CD4-positive, alpha-beta T cell treated with Interleukin-17A for 1 hour (primary cell): ENCODE data around the gene MICAL1.

Source experiments
- DNase-seq: peaks from one replicate; pipeline ENCODE4 v3.0.0-alpha.2; 2020

Gene MICAL1

GRCh38 chr6:109420751-109421150 is 34.8 kb downstream of the MICAL1 start:
- DNase-seq, result no peak

DNA sequence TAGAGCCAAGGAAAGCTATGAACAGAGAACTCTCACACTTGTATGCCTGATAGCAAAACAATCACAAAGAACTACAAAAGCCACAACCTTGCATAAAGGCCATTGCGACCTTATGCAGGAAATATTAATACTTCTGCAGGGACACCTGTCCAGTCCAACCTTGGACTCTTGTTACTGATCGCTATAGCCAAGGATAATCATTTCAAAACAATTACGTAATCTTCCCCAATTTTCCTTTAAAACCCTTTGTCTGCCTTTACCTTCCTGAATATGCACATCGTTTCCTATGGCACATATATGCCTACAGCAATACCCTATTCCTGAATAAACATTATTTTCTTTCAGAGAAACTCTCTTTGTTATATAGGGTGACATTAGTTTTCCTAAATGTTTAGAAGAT is 37.9 kb downstream of the MICAL1 start:
- no peak for DNase-seq

DNA sequence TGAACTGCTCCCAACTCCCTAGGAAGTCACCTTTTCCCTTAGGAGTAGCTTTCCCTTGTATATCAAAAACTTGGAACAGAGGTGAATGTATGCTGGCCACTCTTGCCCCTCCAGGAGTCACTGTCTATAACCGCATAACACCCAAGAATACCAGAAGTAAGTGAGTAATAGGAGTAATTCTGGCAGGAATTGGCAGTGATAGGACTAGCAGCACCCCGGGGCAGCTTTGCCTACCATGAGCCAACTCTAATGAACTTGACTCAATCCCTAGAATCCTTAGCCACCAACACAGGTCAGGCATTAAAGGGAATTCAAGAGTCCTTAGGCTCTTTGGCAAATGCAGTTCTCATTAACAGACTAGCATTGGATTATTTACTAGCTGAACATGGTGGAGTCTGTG is 44.5 kb downstream of the MICAL1 start:
- no peak for DNase-seq

GRCh38 chr6:109406196-109406595 is 49.4 kb downstream of the MICAL1 start:
- DNase-seq, result no peak

GRCh38 chr6:109397020-109397419 is 58.6 kb downstream of the MICAL1 start:
- no peak for DNase-seq

DNA sequence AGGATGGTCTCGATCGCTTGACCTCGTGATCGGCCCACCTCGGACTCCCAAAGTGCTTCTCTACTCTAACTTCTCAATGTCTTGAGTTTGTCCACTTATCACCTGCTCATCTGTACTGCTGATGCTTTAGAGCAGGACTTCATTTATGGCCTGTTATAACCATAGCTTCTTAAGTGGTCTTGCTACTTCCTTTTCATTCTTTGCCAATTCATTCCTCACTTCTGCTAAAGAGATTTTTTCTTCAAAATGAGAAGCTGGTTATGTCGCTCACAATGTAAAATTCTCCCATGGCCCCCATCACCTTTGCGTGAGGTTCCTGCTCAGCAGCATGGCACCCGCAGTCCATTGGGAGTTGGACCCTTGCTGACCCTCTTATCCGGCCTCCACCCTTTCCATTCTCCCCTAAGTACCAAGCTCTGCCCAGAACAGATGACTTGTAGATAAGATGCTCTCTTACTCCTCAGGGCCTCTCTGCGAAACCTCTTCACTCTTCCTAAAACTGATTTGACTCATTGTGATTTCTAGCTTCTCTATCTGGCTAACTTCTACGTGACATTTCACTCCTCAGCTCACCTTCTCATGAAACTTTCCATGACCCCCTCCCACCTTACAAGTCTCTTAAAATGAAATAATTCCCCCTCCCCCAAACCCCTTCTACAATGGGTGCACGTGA is 59.4 kb downstream of the MICAL1 start:
- DNase-seq, result no peak
